Prostate gland (tissue), 2 donors: ENCODE data around the gene TMC8. TPM values are rescaled to one million over a fixed set of nuclear protein-coding genes. Genes with fewer than 3 reads are reported as not detected.

Experiments used
- DNase-seq: peaks from one replicate; pipeline ENCODE4 v3.0.0-alpha.2; 2019; ENCODE audit warnings: low spot score
- H3K27ac ChIP-seq, 2 donors: fragments of 200-600 bp; sonication (generic); 2 replicates each; pipeline ENCODE4 v1.5.1; 2017 to 2019
- H3K27me3 ChIP-seq: fragments of 200-600 bp; sonication (generic); replicated peaks from 2 replicates; pipeline ENCODE4 v1.5.1; 2019; ENCODE audit not compliant: insufficient read depth
- H3K36me3 ChIP-seq, 2 donors: fragments of 200-600 bp; sonication (generic); 1 replicate in 1 of 2; 2 replicates in 1 of 2; pipeline versions ENCODE4 v1.5.1 to v1.8.1; 2017 to 2019
- H3K4me1 ChIP-seq: fragments of 200-600 bp; sonication (generic); replicated peaks from 2 replicates; pipeline ENCODE4 v1.5.1; 2019
- H3K4me3 ChIP-seq, 2 donors: fragments of 200-600 bp; sonication (generic); 2 replicates each; pipeline ENCODE4 v1.5.1; 2017 to 2019
- H3K9me3 ChIP-seq: fragments of 200-600 bp; sonication (generic); 2 replicates; pipeline ENCODE4 v1.5.1; 2017
- CTCF ChIP-seq, 4 experiments: fragments of 200-600 bp in 2 of 4; fragments of 450-650 bp in 2 of 4; sonication (generic) in 2 of 4; IDR thresholded peaks; 1 replicate in 3 of 4; 2 replicates in 1 of 4; pipeline ENCODE4 v1.5.1; 2016 to 2019; ENCODE audit warnings: antibody characterized with exemption in 4 of 4, mild to moderate bottlenecking in 2 of 4, moderate library complexity in 2 of 4
- POLR2A ChIP-seq: fragments of 450-650 bp; IDR thresholded peaks from one replicate; pipeline ENCODE4 v1.6.1; 2016; ENCODE audit warnings: antibody characterized with exemption, mild to moderate bottlenecking
- POLR2AphosphoS5 ChIP-seq: sonication (generic); formaldehyde crosslinking; IDR thresholded peaks from one replicate; pipeline ENCODE4 v1.6.1; 2017; ENCODE audit warnings: antibody characterized with exemption
- WGBS: methylation state at CpG from one replicate; pipeline ENCODE4 v1.1.5; 2018; 5-methylcytosine and 5-hydroxymethylcytosine counted together
- intact Hi-C: fragments of 100-400 bp; cut with DNase I; formaldehyde crosslinking; loops from one replicate; pipeline ENCODE4 v1.14.2; 2022
- total RNA-seq, 2 donors: library from RNA; depleted of rRNA; stranded (reverse); fragments of >200 nt; gene quantifications; one replicate each; pipeline ENCODE4 v1.1.0, GENCODE V29; 2016

TMC8 gene
- total RNA-seq, 2 donors from 2014 or later, result 1.2 to 3.3 TPM

GRCh38 chr17:78108726-78109488 is 21.7 kb upstream of the TMC8 start:
- TF ChIP-seq POLR2A, result no peak
- no peak for TF ChIP-seq CTCF (IDR thresholded peaks at IDR 0.05)
- no peak for TF ChIP-seq POLR2AphosphoS5
- no peaks in the 10 kb centered on the region for H3K27me3 ChIP-seq
- intact Hi-C loops, result loop anchor here (10.0 kb wide), 1 partner anchor 64 kb away; no protein-coding TSS in a partner anchor
- H3K4me1 ChIP-seq, result peaks cover 4% of the 10 kb centered on the region
- no peak for DNase-seq
- 77% methylated on average over 18 of the region's 18 CpGs for WGBS
- H3K36me3 ChIP-seq, result peaks cover 0 to 6% of the 10 kb centered on the region in 2 donors
- no peak overlapping the region for H3K4me3 ChIP-seq
- no peaks in the 10 kb centered on the region for H3K9me3 ChIP-seq
- H3K27ac ChIP-seq, result no peak overlapping the region

GRCh38 chr17:78109489-78109761 is 21.1 kb upstream of the TMC8 start:
- no peak for DNase-seq
- Histone ChIP-seq H3K27me3 (no peaks in the 10 kb centered on the region), H3K27ac (no peak overlapping the region), H3K4me3 (no peak overlapping the region), H3K9me3 (no peaks in the 10 kb centered on the region), H3K36me3 (peaks cover 0 to 5% of the 10 kb centered on the region in 2 donors), H3K4me1 (peaks cover 9% of the 10 kb centered on the region)
- WGBS, result 97% methylated on average over 9 of the region's 9 CpGs
- TF ChIP-seq POLR2AphosphoS5 (no peak), POLR2A (no peak), CTCF (IDR thresholded peaks at IDR 0.05) (no peak)
- intact Hi-C loops, result loop anchor here (10.0 kb wide), 1 partner anchor 65 kb away; no protein-coding TSS in a partner anchor

- 88% methylated on average over 22 of the region's 22 CpGs for WGBS
- peaks cover 18% of the 10 kb centered on the region for H3K4me1 ChIP-seq
- H3K27ac ChIP-seq, result no peak overlapping the region
- no peak for TF ChIP-seq POLR2A
- TF ChIP-seq POLR2AphosphoS5, result no peak
- TF ChIP-seq CTCF (IDR thresholded peaks at IDR 0.05), result no peak
- no peak overlapping the region for H3K4me3 ChIP-seq
- intact Hi-C loops, result loop anchor here (5.0 kb wide), 1 partner anchor 142 kb away; no protein-coding TSS in a partner anchor
- H3K36me3 ChIP-seq, result no peaks in the 10 kb centered on the region
- H3K27me3 ChIP-seq, result no peaks in the 10 kb centered on the region
- H3K9me3 ChIP-seq, result no peaks in the 10 kb centered on the region
- DNase-seq, result no peak
These were observed 20.1 kb upstream of the TMC8 start for GRCh38 chr17:78110363-78111015.

GRCh38 chr17:78111016-78111726 is 19.4 kb upstream of the TMC8 start:
- TF ChIP-seq POLR2A (no peak), CTCF (IDR thresholded peaks at IDR 0.05) (no peak), POLR2AphosphoS5 (no peak)
- DNase-seq, result no peak

More at GRCh38 chr17:78111016-78111726, 19.4 kb upstream of the TMC8 start:
- Histone ChIP-seq H3K9me3 (no peaks in the 10 kb centered on the region), H3K27ac (no peak overlapping the region), H3K27me3 (no peaks in the 10 kb centered on the region), H3K4me1 (peaks cover 18% of the 10 kb centered on the region), H3K36me3 (no peaks in the 10 kb centered on the region), H3K4me3 (no peak overlapping the region)
- intact Hi-C loops, result loop anchor here (5.0 kb wide), 1 partner anchor 141 kb away; no protein-coding TSS in a partner anchor
- WGBS, result 81% methylated on average over 19 of the region's 19 CpGs
